Subcutaneous adipose tissue (tissue), 4 donors: Measurements from ENCODE around the gene GABRA1. TPM values are rescaled to one million over a fixed set of nuclear protein-coding genes. Genes with fewer than 3 reads are reported as not detected.

Experiments
- CTCF ChIP-seq: fragments of 450-650 bp; IDR thresholded peaks from one replicate; pipeline ENCODE4 v1.5.1; 2016; ENCODE audit warnings: low read depth, mild to moderate bottlenecking, control low read depth, antibody characterized with exemption, moderate library complexity
- total RNA-seq, 4 donors: library from RNA; depleted of rRNA; stranded (reverse); fragments of >200 nt; gene quantifications; one replicate each; pipeline ENCODE4 v1.1.0, GENCODE V29; 2016

The GABRA1 gene
- total RNA-seq, 4 donors from 2014 or later: not detected

- TF ChIP-seq CTCF: no peak
These were observed 9.4 kb downstream of the GABRA1 start for GRCh38 chr5:161857358-161857757.

DNA sequence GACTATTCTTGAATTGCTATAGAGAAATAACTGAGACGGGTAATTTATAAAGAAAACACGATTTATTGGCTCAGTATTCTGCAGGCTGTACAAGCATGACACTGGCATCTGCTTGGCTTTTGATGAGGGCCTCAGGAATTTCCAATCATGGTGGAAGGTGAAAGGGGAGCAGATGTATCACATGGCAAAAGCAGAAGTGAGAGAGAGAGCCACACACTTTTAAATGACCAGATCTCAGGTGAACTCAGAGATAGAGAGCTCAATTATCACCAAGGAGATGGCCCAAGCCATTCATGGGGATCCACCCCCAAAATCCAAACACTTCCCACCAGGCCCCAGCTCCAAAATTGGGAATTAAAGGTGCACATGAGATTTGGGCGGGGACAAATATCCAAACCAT lies 15.3 kb downstream of the GABRA1 start:
- TF ChIP-seq CTCF: no peak

DNA sequence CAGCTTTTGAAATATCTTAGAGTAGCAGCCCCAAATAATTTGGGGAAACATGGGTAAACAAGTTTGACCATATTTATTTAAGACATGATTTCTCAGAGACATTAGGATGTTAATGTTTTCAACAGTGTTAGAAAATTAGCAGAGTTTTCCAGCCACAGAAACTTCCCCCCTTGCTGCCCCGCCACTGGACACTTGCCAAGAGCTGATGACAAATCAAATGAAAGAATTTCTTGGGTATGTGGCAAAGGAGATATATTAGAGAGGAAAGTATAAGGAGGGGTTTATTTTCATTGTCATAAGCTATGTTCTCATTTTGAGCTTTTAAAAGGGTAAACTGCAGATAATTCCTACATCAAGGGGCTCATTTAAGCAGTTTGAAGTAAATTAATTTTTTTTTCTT lies 15.9 kb downstream of the GABRA1 start:
- TF ChIP-seq CTCF: no peak

DNA sequence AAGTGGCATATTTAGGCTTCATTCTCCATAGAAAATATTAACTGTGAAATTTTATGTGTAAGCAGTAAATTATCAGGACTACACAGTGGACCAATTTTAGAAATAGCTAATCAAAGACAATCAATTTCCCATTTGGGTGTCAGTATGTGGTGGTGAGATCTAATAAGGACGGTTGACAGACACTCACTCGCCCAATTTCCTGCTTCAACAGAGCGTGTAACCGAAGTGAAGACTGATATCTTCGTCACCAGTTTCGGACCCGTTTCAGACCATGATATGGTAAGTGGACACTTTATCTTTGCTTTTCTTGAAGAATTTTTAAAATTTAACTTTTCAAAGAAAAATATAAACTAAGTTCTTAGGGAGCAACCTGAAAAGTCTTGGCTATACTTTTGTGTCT lies 17.6 kb downstream of the GABRA1 start:
- TF ChIP-seq CTCF: no peak

- no peak for TF ChIP-seq CTCF
These were observed 42.1 kb downstream of the GABRA1 start for GRCh38 chr5:161889971-161890370.

- TF ChIP-seq CTCF: no peak
These were observed 47.6 kb downstream of the GABRA1 start for GRCh38 chr5:161895514-161895913.

DNA sequence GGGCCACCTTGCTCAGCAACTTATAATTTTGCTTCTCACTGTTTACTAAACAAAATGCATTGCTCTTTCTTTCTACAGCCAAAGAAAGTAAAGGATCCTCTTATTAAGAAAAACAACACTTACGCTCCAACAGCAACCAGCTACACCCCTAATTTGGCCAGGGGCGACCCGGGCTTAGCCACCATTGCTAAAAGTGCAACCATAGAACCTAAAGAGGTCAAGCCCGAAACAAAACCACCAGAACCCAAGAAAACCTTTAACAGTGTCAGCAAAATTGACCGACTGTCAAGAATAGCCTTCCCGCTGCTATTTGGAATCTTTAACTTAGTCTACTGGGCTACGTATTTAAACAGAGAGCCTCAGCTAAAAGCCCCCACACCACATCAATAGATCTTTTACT lies 49.1 kb downstream of the GABRA1 start:
- TF ChIP-seq CTCF: no peak

DNA sequence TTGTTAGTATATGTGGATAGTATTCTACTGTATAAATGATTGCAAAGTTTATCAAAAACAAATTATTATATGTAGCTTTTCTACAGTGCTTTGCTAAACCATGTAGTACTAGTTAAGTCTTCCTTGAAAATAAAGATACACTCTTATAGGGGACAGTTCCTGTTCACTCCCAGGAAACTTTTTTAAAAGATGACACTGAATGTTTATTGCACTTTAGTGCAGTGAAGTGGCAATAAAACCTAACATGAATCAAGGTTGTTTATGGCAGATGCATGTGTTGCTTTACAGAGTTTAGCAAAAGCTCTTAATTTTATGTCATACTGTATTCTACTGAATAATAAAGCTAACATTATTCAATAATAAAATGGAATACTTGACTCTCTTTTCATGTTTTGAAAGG lies 51.7 kb downstream of the GABRA1 start:
- no peak for TF ChIP-seq CTCF
